NOMO-1 (cell line): Measurements from ENCODE around the gene NLGN4X.

Experiments used
- DNase-seq, 2 experiments: peaks; one replicate each; lab custom pipeline; 2025; ENCODE audit not compliant: unreplicated experiment in 2 of 2; lab: John Stamatoyannopoulos, UW

Gene NLGN4X

DNA sequence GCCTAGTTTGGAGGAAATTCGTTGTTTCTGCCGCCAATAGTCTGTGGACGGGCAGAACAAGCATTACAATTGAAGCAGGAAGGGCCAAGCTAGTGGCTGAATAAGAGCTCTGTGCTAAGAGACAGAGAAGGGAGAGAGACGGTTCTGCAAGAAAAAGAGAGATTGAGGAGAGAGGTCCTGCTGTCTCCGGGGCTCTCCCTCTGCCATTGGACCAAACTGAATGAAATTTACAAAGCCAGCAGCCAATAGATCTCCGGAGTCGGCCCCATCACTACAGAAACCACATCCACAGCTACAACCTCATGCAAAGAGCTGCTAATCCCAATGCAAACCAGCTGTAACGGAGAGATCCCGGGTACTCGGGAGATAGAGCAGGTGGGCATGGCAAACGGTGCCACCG is at the start of gene NLGN4X:
Gene NLGN4X (minus strand): TSS at position 148 of the 400 bp plus-strand sequence. CDS start 77,401 bp downstream, outside the sequence.
- DNase-seq: no peak

DNA sequence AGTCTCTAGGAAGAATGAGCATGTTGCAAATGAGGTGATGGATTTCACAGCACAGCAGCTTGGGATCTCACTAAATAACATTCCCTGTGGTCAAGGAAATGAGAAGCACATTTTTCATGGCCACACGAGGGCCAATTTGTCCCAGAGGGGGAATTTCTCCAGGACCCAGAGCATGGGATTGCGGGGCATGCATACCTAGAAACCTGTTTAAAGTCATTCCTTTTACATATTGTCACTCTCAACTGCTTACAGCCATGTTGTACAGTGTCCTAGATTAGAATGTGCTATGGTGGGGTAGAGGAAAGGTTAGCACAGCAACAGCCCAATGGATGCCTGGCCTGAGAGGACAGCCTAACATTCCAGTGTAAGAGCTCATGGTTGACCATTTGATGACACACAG is 37.4 kb upstream of the NLGN4X start:
- DNase-seq: no peak

DNA sequence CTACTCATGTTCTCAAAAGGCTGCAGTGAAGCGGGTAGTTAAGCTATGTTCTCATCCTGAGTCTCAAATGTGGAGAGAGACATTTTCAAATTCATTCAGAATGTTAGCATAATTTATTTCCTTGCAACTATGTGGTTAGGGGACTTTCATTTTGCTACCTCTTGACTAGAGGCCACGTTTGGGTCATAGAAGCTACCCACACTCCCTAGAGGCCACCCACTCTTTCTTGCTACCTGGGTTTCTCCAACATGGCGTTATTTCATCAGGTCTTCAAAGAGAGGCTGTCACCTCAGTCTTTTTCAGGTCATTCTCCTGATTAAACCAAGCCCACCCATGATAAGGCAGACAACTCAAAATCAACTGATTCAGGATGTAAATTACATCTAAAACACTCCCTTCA is 34.3 kb upstream of the NLGN4X start:
- DNase-seq: no peak

DNA sequence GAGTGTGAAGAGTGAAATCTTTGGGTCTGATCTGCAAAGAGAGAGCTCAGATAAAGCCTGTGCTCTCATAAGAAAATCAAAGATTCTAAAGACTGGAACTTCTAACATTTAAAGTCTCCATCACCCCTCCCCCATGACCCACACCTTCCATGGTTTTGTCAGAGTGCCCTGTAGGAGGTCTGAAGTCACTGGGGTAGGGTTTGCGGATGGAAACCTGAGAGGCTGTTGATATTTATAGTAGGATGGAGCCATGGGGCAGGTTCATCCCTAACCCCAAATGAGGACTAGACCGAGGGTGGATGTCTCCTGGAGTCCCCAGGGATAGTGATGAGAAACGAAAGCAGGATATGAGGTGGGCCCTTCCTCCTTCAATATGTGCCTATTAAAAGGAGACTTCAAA is 28.4 kb upstream of the NLGN4X start:
- no peak for DNase-seq

DNA sequence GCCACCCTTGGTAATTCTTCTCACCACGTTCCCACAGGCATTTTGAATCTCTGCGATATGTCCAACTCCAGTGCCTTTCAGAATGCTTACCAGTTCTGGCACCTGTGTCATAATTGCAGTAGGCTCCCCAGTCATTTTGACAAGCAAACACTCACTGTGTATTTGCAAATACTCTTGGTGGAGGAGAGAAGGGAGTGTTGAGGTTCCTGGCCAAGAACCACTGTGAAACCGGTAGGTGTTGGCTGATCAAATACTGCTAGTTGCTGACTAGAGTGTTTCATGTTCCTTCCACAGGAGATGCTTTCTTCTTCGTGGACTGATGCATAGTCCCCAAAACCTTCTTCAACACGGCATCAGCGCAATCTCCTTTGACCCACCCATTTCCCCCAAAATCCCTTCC is 16.0 kb upstream of the NLGN4X start:
- DNase-seq: no peak

DNA sequence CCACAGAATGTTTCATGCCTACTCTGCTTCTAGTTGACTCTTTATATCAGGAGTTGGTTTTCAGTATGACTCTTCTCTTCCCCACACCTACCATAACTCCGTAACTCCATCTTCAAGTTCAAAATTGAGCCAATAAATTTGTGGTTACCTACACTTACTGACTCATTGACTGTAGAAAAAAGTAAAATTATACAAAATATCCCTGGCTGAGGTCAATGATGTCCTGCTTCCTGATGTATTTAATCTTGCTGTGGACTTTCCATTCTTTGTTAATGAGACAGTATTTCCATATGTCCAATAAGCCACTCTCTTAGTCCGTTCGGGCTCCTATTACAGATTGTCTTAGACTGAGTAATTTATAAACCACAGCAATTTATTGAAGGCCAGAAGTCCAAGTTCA is 9.9 kb upstream of the NLGN4X start:
- DNase-seq: no peak

DNA sequence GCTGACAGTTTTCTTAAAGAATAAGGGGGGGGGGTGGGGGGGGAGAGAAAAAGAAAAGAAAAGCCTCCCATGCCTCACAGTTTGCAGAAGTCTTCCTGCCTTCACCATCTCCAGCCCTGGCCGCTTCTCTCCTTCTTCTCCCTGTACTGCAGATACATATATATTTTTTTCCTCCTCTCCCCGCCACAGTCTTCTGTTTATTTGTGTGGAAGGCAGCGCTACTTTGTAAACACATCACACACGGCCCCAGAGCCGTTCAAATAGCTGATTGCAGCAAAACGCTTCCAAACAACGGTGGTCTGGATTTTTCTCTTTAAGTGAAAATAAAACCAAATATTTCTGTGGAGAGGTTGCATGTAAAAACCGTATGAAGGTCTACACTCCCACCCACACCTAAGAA is 732 bp downstream of the NLGN4X start:
- no peak for DNase-seq

DNA sequence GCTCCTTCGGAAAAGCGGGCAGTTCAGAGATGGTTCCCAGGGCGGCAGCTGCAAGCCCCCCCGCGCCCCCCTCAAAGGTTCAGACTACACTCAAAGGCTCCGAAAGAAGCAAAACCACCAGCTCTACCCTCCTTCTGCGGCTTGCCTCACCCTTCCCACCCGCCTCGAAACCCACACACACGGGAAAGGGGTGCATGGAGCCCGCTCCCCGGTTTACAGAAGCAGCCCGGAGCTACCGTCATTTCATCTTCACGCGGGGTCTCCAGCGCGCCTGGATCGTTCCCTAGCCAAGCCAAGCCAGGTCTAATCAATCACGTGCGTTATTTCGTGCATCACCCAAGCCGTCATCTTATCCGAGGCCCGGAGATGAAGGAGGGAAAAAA is 1.2 kb downstream of the NLGN4X start:
- DNase-seq: no peak

DNA sequence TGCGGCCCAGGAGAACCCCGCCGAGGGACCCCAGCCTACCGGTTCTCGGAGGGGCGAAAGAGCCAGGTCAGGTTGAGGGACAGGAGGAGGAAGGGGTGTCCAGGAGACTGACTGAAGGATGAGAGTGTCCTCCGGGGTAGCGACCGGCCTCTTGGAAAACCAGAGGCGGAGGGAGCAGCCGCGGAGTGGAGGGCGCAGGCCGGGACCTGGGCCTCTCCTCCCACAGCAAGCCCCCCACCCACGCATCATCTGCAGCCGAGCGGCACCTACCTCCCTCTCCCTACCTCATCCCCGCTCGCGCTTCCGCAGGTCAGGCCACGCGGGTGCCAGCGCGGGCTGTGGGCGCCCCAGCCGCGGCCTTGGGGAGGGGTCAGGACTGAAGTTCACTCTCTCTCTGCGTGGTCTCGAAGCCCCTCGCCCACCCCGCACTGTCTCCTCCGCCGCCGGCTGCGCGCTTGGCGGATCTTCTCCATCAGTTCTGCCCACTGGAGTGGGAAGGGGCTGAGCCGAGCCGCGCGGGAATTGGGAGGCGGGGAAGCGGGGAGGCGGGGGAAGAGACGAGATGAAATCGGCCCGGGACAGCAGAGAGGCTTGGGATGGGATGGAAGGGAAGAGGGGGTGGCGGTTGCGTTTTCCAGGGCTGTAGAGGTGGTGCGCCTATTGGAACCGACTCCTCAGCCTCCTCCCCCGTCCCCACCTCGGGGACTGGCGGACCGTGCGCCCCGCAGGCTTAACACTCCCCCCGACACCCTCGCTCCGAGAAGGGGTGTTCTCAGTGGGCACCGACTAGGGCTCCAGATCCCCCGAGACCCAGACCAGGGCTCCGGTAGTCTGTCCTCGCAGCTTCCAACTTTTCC is 1.8 kb downstream of the NLGN4X start:
- no peak for DNase-seq

DNA sequence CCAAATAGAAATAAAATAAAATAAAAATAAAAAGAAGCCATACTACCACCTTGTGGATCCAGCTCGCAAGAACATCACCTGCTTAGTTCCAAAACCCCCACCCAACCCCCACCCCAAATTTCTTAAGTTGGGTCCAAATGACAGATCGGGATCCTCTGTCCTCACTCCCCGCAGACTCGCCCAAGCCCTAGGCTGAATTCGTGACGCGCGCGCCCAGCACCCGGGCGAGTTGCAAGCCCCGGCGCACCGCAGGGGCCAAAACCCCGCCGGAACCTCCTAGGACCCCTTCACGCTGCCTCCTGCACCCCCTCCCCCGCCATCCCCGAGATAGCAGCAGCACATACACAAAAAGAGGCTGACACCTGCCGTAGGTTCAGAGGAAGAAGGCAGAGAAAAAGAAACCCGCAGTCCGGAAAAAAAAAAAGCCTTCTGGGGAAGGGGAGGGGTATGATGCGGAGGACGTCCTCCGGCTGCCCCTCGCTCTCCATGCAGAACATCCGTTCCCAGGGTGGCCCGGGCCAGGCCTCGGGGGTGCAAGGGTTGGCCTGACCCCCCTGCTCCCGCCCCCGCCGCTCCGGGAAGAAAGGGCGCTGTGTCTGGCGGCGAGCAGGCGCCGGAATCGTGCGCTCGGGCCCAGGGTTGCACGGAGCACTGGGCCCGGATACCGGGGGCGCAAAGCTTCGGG is 2.6 kb downstream of the NLGN4X start:
- DNase-seq: no peak

DNA sequence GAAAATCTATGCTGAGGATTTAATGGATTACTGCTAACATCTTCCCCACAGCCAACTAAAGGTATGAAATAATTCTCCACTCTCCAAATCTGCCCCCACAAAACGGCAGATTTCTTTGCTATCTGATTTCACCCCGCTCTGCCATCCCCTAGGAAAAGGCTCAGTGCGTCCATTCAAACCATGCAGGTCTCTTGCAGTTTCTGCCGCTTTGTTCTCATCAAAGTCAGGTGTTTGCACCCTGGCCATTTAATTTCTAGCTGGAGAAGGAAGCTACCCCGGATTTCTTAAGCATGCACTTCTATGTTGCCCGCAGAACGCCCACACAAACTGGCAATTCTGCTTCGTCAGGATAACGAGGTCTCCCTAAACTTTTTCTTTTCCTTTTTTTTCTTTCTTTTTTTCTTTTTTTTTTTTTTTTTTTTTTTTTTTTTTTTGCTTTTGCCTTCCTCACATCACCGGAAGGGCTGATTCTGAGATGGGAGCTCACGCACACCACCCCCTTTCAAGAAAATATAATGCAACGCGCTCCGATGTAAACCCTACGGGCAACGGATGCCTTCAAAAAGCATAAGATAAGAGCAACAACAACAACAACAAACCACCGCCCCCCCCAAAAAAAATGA is 3.3 kb downstream of the NLGN4X start:
- no peak for DNase-seq

DNA sequence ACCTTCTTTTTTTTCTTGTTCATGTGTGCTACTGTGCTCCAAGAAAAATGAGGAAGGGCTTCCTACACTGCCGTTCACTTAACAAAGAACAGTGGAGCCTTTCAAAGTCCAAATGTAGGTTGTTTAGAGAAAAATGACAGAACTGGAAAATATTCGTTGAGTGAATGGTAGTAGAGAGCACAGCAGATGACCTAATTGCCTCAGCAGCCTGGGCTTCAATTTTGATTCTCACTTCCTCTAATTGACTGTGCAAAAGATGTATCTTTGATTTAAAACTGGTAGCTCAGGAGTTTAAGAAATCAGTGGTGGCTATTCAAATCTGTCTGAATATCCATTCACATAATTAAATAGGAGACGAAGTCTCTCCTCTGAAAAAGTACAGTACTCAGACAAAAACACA is 5.2 kb downstream of the NLGN4X start:
- DNase-seq: no peak

DNA sequence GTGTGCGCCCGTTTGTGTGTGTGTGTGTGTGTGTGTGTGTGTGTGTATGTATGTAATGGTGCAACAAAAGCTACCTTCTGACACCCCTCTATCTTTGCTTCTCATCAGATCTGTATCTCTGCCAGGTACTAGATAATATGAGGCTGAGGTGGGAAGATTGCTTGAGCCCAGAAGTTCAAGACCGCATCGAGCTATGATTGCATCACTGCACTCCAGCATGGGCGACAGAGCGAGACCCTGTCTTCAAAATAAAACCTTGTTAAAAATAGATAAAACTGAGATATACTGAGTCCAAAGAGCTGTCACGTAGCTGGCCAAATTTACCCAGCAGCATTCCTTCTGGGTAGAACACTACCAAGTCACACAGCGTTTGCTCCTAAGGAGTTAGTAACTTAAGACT is 18.4 kb downstream of the NLGN4X start:
- DNase-seq: no peak

DNA sequence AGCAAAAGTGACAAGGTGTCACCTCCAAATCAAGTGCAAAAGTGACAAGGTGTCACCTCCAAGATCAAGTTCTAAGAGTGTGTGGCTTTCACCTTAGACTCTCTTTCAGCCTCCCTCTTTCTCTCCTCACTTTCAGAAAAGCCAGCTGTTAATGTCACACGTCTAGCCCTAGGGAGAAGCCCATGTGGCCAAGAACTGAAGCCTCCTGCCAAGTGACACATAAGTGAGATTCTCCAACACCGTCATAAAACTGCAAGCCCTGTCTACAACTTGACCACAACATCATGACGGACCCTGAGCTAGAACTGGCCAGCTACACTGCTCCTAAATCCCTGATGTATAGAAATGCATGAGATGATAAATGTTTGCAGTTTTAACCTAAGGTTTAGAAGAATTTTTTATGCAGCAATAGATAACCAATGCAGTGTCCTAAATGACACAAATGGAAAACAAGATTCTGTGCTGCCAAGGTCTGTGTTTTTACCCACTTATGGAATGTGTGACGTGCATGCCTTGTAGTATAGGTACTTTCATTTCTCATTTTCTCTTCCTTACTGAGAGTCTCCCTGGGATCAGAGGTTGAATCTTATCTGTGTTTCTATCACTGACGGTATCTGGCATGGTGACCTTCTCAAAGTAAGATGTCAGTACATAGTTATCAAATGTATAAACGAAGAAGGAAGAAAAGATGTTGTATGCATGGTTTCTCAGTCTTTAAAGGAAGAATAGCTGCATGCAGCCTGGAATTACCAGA is 25.0 kb downstream of the NLGN4X start:
- no peak for DNase-seq

DNA sequence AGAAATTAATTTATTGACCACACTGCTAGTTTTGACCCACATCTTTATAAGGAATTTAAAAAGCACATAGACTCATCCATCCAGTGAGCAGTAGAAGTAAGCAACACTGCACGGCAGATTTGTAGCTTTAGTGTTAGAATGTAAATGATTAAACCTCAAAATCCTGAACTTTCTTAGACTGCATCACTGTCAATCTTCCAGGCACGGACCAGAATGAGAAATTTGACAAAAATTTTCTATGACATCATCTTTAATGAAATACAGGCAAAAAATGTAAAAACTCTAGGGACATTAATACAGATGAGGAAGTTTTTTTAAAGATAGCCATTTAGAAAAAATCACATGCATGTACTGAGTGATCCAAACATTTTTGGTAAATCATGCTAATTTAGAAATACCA is 29.2 kb downstream of the NLGN4X start:
- DNase-seq: no peak

DNA sequence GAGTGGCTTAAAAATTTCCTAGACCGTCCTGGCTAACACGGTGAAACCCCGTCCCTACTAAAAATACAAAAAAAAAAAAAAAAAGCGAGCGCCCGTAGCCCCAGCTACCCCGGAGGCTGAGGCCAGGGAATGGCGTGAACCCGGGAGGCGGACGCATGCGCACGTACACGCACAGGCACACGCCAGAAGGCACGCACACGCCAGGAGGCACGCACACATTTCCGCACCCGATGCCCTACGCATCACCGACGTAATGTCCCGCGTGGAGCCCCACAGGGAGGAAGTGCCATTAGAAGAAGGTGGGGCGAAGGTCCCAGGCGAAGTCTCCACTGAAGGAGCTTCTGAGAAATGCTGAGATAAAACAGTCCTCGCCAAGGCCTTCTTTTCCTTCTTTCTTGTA is 41.4 kb downstream of the NLGN4X start:
- no peak for DNase-seq

DNA sequence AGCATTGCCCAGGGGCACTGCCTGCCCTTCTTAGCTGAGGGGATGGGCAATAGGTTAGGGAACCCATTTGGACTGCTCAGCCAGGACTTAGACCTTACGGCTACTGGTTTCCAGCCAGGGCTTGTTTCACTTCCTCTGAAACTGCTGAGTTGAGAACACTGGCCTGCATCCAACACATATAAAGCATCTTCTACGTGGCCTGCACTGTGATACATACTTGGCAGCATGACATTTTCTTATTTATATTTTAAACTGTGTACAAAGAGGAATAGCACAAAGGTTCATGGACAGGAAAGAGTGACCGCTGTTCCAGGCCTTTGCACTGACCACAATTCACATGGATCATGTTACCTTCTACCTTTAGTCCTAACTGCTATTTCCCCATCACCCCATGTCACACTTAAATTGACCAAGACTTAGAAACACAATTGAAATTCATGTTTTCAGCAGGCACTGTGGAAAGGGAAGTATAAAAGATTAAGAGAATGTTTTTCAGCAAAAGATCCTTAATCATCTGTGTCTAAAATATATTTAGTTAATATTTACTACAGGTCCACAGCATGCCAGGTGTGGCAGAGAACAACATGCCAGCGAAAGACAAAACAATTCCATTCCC is 43.7 kb downstream of the NLGN4X start:
- DNase-seq: no peak

DNA sequence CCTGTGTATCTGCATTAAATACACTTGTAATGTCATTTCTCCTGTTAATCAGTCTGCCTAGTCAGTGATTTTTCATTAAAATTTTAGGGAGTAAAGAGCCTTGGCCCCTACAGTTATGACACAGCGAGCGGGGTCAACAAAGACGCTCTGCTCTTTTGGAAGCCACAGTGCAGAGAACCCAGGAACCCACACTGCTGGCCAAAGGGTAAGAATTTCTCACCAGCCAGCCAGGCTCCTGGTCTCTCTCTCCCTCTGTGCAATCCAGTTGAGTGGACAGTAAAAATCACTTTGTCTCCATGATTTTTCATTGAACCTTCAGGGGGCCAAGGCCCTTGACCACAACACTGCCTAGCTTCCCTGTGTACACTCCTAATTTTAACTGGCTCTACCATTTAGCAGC is 52.8 kb downstream of the NLGN4X start:
- no peak for DNase-seq

DNA sequence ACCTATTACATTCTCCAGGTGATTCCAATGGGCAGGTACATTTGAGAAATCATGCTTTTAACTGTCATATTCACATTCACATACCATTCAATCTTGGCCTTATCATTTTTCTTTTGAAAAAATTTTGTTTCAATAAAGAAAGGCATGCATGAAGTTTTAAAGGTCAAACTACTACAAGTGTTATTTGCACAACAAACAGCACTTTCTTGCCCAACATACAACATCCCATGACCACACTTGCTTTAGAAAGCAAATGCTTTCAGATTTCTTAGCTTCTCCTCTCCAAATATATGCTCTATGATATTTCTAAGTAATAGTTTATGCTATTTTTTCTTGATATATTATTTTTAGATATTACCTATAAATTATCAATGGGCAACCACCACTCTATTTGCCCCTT is 58.2 kb downstream of the NLGN4X start:
- DNase-seq: no peak

DNA sequence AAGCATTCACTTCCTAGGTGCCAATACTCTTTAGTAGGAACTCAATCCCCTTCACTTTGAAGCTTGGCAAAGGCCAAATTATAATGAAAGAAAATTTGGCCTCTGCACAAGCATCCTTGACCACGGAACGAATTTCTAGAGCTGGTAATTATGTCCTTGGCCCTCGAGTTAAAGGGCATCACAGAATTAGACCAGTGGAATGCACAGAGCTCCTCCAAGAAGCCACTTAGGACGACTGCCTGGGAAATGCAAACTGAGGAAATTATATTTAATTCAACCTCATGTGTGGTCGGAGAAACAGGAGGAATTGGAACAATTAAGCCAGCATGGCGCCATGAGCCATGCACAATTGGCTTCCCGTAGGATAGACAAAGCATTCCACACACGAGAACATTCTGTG is 59.3 kb downstream of the NLGN4X start:
- DNase-seq: no peak

DNA sequence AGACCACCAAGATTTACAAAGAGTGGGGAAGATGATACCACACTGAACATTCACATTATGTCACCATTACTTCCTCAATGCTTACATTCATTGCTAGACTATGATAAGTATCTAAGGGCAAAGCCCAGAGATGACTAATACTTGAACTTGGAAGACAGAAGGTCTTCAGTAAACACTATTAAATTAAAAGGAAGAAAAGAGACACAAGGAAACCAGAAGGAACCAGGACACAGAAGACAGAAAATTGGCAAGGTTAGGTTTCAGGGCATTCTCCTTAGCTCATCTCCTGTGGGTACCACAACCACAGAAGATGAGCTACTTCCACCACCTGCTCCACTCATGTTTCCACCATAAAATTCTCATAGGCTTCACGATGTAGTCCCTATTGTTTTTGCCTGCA is 64.9 kb downstream of the NLGN4X start:
- DNase-seq: no peak
